Gastroesophageal sphincter (tissue), 4 donors: ENCODE data around the gene LAMC1. TPM values are rescaled to one million over a fixed set of nuclear protein-coding genes. Genes with fewer than 3 reads are reported as not detected.

Source experiments
- ATAC-seq: fragments of 150-250 bp; one replicate; pipeline ENCODE4 v1.9.1; 2016; ENCODE audit warnings: mild to moderate bottlenecking, moderate library complexity
- H3K27ac ChIP-seq, 4 donors: fragments of 200-600 bp; sonication (generic) in 3 of 4; 1 replicate in 3 of 4; 2 replicates in 1 of 4; pipeline ENCODE4 v1.5.1; 2016 to 2019
- H3K27me3 ChIP-seq: fragments of 200-600 bp; sonication (generic); one replicate; pipeline ENCODE4 v1.5.1; 2019
- H3K36me3 ChIP-seq, 2 donors: fragments of 200-600 bp; sonication (generic); one replicate each; pipeline ENCODE4 v1.5.1; 2019; ENCODE audit warnings: control low read depth in 1 of 2
- H3K4me1 ChIP-seq, 3 donors: fragments of 200-600 bp; sonication (generic); 1 replicate in 2 of 3; 2 replicates in 1 of 3; pipeline ENCODE4 v1.5.1; 2016 to 2019; ENCODE audit warnings: control low read depth in 2 of 3
- H3K4me3 ChIP-seq, 2 donors: fragments of 200-600 bp; sonication (generic); one replicate each; pipeline ENCODE4 v1.5.1; 2019; ENCODE audit warnings: mild to moderate bottlenecking in 1 of 2, moderate library complexity in 1 of 2
- H3K9me3 ChIP-seq, 3 donors: fragments of 200-600 bp; sonication (generic); one replicate each; pipeline ENCODE4 v1.5.1; 2017 to 2019; ENCODE audit warnings: control low read depth in 2 of 3
- EP300 ChIP-seq: sonication (generic); formaldehyde crosslinking; IDR thresholded peaks from one replicate; pipeline ENCODE4 v1.6.1; 2017; ENCODE audit warnings: antibody characterized with exemption, mild to moderate bottlenecking
- POLR2A ChIP-seq, 2 donors: fragments of 450-650 bp; IDR thresholded peaks; one replicate each; pipeline ENCODE4 v1.6.1; 2017; ENCODE audit warnings: antibody characterized with exemption in 2 of 2, mild to moderate bottlenecking in 2 of 2, moderate library complexity in 1 of 2
- POLR2AphosphoS5 ChIP-seq: sonication (generic); formaldehyde crosslinking; IDR thresholded peaks from one replicate; pipeline ENCODE4 v1.6.1; 2017; ENCODE audit warnings: antibody characterized with exemption
- WGBS, 2 donors: methylation state at CpG; one replicate each; pipeline ENCODE4 v1.1.5; 2018; ENCODE audit warnings: low coverage in 1 of 2; 5-methylcytosine and 5-hydroxymethylcytosine counted together
- total RNA-seq, 4 donors: library from RNA; depleted of rRNA; stranded (reverse); fragments of >200 nt; gene quantifications; one replicate each; pipeline ENCODE4 v1.1.0, GENCODE V29; 2016
- TF ChIP-seq, protein P1 (sequence below), 4 experiments: fragments of 200-600 bp in 2 of 4; fragments of 450-650 bp in 2 of 4; sonication (generic) in 1 of 4; IDR thresholded peaks; one replicate each; pipeline ENCODE4 v1.5.1; 2017 to 2019; ENCODE audit warnings: antibody characterized with exemption in 4 of 4, mild to moderate bottlenecking in 2 of 4, moderate library complexity in 2 of 4

Gene LAMC1
- total RNA-seq, 4 donors from 2014 or later: 363 to 528 (median 514) TPM

DNA sequence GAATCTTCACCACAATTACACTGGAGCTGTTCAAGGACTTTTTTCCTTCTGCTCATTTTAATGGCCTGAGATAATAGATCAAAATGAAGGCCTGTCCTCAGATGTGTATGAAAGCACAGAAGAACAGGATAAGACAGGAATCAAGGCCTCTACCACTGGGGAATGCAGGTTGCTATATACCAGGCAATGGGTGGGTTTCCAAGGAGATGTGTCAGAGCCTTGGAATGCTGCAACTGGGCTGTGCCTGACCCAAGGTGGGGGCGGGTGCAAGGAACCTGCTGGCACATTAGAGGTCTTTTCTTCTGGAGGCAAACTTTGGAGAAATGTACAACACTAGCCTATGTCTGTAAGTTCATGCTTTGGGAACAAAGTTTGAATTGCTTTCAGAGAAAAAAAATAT lies 141.1 kb downstream of the LAMC1 start:
- H3K27me3 ChIP-seq: no peaks in the 10 kb centered on the region
- no peaks in the 10 kb centered on the region for H3K36me3 ChIP-seq
- no peaks in the 10 kb centered on the region for H3K4me1 ChIP-seq
- TF ChIP-seq, protein P1, sequence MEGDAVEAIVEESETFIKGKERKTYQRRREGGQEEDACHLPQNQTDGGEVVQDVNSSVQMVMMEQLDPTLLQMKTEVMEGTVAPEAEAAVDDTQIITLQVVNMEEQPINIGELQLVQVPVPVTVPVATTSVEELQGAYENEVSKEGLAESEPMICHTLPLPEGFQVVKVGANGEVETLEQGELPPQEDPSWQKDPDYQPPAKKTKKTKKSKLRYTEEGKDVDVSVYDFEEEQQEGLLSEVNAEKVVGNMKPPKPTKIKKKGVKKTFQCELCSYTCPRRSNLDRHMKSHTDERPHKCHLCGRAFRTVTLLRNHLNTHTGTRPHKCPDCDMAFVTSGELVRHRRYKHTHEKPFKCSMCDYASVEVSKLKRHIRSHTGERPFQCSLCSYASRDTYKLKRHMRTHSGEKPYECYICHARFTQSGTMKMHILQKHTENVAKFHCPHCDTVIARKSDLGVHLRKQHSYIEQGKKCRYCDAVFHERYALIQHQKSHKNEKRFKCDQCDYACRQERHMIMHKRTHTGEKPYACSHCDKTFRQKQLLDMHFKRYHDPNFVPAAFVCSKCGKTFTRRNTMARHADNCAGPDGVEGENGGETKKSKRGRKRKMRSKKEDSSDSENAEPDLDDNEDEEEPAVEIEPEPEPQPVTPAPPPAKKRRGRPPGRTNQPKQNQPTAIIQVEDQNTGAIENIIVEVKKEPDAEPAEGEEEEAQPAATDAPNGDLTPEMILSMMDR (IDR thresholded peaks at IDR 0.05): no peak
- TF ChIP-seq EP300: no peak
- TF ChIP-seq POLR2A (IDR thresholded peaks at IDR 0.05): no peak
- ATAC-seq: no peak
- H3K4me3 ChIP-seq: no peak overlapping the region
- no peaks in the 10 kb centered on the region for H3K9me3 ChIP-seq
- 44 to 71% methylated on average over 1 of the region's 1 CpG for WGBS, 2 donors
- H3K27ac ChIP-seq: no peak overlapping the region

DNA sequence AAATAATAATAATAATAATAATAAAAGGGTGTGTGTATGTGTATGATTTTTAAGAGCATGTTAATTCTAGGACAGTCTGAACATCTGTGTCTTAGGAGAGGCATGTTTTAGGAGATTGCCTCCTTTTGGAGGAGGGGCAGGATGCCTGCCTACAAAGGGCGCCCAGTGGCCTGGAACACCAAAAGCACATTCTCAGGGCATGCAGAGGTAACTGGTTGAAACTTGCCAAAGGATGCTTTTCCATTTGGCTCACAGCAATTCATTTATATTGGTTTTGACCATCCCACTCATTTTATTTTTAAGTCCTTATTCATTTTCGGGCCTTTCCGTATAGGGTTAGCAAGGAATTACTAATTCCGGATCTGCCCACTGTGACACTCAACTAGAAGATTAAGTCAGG lies 141.7 kb downstream of the LAMC1 start:
- no peak overlapping the region for H3K4me3 ChIP-seq
- WGBS, 2 donors: 91 to 94% methylated on average over 3 to 4 of the region's 4 CpGs
- no peak overlapping the region for H3K27ac ChIP-seq
- ATAC-seq: no peak
- TF ChIP-seq EP300 (no peak), POLR2A (IDR thresholded peaks at IDR 0.05) (no peak), POLR2AphosphoS5 (no peak)
- TF ChIP-seq, protein P1 (IDR thresholded peaks at IDR 0.05): no peak
- H3K4me1 ChIP-seq: no peaks in the 10 kb centered on the region
- no peaks in the 10 kb centered on the region for H3K36me3 ChIP-seq
- no peaks in the 10 kb centered on the region for H3K9me3 ChIP-seq
- no peaks in the 10 kb centered on the region for H3K27me3 ChIP-seq

DNA sequence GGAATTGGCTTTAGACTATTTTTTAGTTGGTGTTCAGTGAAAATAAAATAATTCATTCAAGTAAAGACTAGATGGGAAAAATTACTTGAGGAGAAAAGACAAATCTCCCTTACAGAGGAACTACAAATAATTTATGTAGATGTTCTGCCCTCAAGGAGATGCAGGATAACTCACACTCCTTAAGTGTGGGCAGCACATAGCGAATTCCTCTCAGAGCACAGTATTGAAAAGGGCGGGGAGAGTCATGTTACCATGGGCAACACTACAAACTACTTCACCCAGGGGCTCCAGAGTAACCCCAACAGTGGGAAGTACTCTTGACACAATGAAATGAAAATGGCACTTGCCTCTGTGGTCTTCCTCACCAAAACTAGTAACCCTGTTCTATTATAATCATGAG lies 142.2 kb downstream of the LAMC1 start:
- no peaks in the 10 kb centered on the region for H3K36me3 ChIP-seq
- H3K4me1 ChIP-seq: no peaks in the 10 kb centered on the region
- TF ChIP-seq, protein P1 (IDR thresholded peaks at IDR 0.05): no peak
- TF ChIP-seq POLR2A (IDR thresholded peaks at IDR 0.05) (no peak), POLR2AphosphoS5 (no peak), EP300 (no peak)
- no peaks in the 10 kb centered on the region for H3K9me3 ChIP-seq
- WGBS, 2 donors: 95% methylated on average over 2 of the region's 2 CpGs; no CpG with 5 or more reads in 1 of the 2 donors
- no peaks in the 10 kb centered on the region for H3K27me3 ChIP-seq
- no peak for ATAC-seq
- H3K4me3 ChIP-seq: no peak overlapping the region
- no peak overlapping the region for H3K27ac ChIP-seq

DNA sequence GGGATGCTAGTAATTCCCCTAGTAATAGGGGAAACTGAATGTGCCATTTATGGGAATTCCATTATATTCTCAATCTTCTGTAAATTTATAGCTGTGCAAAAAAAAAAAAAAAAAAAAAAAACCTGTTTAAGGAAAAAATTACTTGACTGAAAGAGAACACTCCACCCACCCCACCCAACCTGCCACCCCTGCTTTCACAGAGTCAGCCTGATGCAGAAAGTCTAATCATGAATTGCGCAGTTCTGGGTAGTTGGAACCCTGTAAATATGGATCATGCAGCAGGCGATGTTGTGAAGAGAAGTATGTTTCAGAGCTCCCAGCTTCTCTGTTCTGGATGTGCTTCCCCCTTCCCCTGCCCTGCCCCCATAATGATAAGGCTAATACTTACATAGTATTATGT lies 143.2 kb downstream of the LAMC1 start:
- Histone ChIP-seq H3K36me3 (no peaks in the 10 kb centered on the region), H3K27me3 (no peaks in the 10 kb centered on the region), H3K9me3 (no peaks in the 10 kb centered on the region), H3K4me3 (no peak overlapping the region), H3K27ac (no peak overlapping the region), H3K4me1 (no peaks in the 10 kb centered on the region)
- WGBS, 2 donors: 100% methylated on average over 2 of the region's 2 CpGs; no CpG with 5 or more reads in 1 of the 2 donors
- TF ChIP-seq, protein P1 (IDR thresholded peaks at IDR 0.05): no peak
- TF ChIP-seq POLR2AphosphoS5 (no peak), EP300 (no peak), POLR2A (IDR thresholded peaks at IDR 0.05) (no peak)
- no peak for ATAC-seq

DNA sequence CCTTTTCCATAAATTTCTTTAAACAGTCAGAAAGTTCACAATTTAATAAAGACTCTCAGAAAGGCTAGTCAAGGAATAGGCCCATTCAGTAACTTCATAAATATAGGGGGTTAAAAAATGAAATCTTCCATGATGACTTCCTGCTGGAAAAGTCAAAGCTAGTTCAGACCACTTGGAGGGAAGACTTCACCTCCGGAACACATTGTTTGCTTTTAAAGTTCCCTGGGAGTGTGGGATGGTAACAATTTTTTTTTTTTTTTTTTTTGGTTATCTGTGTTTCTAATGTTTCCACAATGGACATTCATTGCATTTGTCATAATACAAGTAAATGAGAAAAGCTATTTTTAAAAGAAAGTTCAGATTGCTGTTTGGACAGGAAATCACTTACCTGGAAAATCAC lies 144.5 kb downstream of the LAMC1 start:
- no peaks in the 10 kb centered on the region for H3K36me3 ChIP-seq
- 40 to 57% methylated on average over 1 of the region's 1 CpG for WGBS, 2 donors

More for the DNA sequence above, 144.5 kb downstream of the LAMC1 start:
- Histone ChIP-seq H3K4me1 (no peaks in the 10 kb centered on the region), H3K27me3 (no peaks in the 10 kb centered on the region), H3K27ac (no peak overlapping the region), H3K9me3 (no peaks in the 10 kb centered on the region), H3K4me3 (no peak overlapping the region)
- no peak for ATAC-seq
- TF ChIP-seq EP300 (no peak), POLR2AphosphoS5 (no peak), POLR2A (IDR thresholded peaks at IDR 0.05) (no peak)
- TF ChIP-seq, protein P1 (IDR thresholded peaks at IDR 0.05): no peak
